GM12892 (cell line): ENCODE measurements around the gene IFNGR1. TPM values are rescaled to one million over a fixed set of nuclear protein-coding genes. Genes with fewer than 3 reads are reported as not detected.

Experiments
- DNase-seq: peaks from one replicate; pipeline ENCODE4 v3.0.0; 2011; ENCODE audit not compliant: insufficient read length
- FAIRE-seq: peaks from 2 replicates; lab custom pipeline; 2011; peaks lifted over from hg19 to GRCh38; lab: Jason Lieb, UNC
- POLR2A ChIP-seq: IDR thresholded peaks from 2 replicates; pipeline ENCODE4 v1.6.1; 2011; ENCODE audit warnings: low read depth, low read length, control low read depth
- POLR2AphosphoS5 ChIP-seq: IDR thresholded peaks from 2 replicates; pipeline ENCODE4 v1.6.1; 2011; ENCODE audit warnings: low read depth, low read length, control low read depth
- TAF1 ChIP-seq: IDR thresholded peaks from 2 replicates; pipeline ENCODE4 v1.6.1; 2011; ENCODE audit warnings: low read depth, mild to moderate bottlenecking, control low read depth, low read length, borderline replicate concordance
- polyA plus RNA-seq: library from polyadenylated mRNA; unstranded; fragments of >200 nt; gene quantifications from one replicate; pipeline ENCODE4 v1.2.1, GENCODE V29; 2012; ENCODE audit warnings: missing spikeins, inconsistent platforms; ENCODE audit not compliant: missing spikeins

The IFNGR1 gene
- 67.3 TPM for polyA plus RNA-seq

DNA sequence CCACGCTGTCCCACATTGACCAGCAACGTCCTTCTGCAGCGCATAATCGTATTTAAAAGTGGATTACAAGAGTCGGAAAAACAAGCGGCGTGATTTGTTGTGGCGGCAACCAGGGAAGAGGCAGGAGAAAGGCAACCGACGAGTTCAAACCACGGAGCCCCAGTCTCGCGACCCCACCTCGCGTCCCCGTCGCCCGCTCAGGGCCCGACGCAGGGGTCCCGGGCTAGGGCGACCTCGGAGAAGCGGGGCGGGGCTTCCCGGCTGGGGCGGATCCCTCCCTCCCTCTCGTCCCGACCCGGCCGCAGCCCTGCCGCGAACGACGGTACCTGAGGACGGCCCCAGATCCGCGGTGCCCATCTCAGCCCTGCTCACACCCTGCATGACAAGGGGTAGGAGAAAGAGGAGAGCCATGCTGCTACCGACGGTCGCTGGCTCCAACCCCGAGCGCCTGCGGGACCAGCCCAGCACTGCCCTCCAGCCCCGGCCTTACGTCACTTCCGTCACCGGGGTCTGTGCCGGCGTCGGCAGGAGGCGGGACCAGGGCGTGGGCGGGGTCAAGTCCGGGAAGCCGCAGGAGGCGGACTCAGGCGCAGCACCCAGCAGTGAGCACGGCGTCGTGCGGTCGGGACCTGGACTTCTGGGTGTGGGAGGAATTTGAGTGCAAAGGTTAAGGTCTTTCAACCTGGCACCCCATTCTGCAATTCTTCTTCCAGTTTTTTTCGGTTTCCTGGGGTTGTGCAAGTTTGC lies at the start of gene IFNGR1:
IFNGR1 (minus strand) TSS at position 469 of the 747 bp plus-strand sequence; CDS start at position 411, 58 bp downstream.
- FAIRE-seq = peak; percentile 95
- peak; percentile 75 for DNase-seq
- TF ChIP-seq TAF1 (peak; percentile 67), POLR2A (peak; percentile 81), POLR2AphosphoS5 (peak; percentile 76)

DNA sequence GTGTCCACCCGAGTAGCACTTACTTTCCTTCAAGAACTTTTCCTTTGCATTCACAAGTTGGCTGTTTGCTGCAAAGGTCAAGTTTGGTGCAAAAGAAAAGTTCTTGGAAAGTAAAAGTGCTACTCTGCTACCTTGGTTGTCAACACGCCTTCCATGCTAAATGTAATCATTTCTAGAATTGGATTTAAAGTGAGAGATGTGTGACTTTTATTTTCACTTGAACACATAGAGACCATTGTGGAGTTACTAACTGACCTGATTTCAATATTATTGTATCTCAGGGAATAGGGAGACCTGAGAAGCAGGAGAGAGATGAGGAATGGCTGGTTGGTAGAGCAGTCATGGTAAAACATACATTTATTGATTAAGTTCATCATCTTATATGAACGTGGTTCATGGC lies 49.7 kb upstream of the IFNGR1 start:
- no peak for DNase-seq
- no peak for FAIRE-seq
- no peak for TF ChIP-seq POLR2A
- TF ChIP-seq POLR2AphosphoS5 = no peak
- no peak for TF ChIP-seq TAF1

DNA sequence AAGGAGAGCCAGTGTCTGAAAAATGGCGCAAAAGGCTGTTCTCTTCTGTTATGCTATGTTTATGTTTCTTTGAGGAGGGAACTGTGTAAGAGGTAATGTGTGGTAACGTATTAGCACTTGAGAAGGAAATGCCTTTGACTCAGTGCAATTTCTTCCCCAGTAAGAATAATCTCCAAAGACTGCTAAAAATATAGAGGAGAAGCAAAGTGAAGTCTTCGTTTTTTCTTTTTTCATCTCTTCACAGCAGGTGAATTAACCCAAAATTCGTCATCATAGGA lies 47.1 kb upstream of the IFNGR1 start:
- no peak for FAIRE-seq
- DNase-seq = no peak
- TF ChIP-seq POLR2AphosphoS5 (no peak), POLR2A (no peak), TAF1 (no peak)

DNA sequence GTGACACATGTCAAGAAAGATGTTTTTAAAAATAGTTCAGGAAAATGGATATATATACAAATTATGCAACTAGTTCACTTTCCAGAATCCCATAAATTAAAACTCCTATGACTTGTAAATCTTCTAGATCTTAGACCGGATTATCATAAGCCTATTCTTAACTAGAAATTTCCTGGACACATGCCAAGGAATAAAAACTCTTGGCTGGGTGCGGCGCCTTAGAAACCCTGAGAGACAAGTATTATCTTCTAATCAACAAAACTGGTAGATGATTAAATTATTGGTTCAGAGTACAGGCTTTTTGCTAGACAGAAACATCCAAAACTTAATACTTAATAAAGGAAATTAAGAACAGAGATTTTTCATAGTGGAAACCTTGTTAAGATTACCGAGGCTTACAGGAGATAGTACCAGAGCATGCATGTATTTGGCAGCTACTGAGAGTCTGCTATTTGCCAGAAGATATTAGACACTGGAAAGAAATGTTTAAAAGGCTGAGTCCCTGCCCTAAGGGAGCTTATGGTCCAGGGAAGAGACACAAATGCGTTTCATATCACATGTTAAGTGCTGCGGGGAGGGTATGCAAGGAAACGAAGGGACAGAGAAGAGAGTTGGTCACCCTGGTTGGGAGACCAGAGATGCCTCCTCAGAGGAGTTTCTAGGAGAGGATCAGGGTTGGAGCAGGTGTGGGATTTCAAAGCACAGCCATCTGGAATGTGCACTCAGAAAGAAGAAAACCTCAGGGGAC lies 46.5 kb upstream of the IFNGR1 start:
- no peak for DNase-seq
- FAIRE-seq = no peak
- TF ChIP-seq TAF1 (no peak), POLR2A (no peak), POLR2AphosphoS5 (no peak)

DNA sequence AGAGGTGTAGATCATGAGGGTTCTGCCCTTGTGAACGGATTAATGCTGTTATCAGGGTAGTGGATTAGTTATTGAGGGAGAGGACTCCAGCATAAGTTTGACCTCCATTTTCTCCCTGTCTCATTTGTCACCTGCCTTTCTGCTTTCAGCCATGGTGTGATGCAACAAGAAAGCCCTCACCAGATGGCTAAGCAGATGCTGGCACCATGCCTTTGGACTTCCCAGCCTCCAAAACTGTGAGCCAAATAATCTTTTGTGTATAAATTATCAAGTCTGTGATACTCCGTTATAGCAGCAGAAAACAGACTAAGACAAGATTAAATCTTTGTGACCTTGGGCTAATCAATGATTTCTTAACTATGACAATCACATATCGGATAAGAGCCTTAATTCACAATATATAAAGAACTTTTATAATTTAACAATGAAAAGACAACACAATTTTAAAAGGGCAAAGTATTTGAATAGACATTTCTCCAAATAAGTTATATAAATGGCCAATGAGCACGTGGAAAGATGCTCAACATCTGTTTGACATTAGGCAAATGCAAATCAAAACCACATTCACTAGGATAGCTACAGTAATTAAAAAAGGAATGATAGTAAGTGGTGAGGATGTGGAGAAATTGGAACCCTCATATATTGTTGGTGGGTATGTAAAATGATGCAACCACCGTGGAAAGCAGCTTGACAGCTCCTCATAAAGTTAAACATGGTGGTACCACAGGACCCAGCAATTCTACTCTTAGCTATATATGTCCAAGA lies 45.3 kb upstream of the IFNGR1 start:
- DNase-seq = no peak

DNA sequence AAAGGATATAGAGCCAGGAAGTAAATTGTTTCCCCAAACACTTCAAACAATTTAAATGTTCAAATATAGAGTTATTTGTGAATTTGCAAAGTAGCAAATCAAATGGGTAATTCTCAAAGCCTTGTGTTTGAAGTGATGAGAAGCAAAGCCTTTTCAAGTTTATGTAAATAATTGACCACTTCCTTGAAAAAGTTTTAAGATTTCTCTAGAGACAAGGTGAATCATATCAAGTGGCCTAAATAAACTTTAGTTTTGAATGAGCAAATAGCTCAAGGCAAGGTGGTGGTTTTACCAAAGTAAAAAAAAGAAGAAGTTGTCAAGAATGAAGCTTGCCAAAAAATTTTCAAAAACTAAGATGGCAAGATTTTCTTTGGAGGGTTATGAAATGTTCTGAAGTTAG lies 42.6 kb upstream of the IFNGR1 start:
- DNase-seq (no peak), FAIRE-seq (no peak)
- TF ChIP-seq POLR2A (no peak), TAF1 (no peak), POLR2AphosphoS5 (no peak)

More for the DNA sequence above, 45.3 kb upstream of the IFNGR1 start:
- FAIRE-seq = no peak
- TF ChIP-seq POLR2AphosphoS5 (no peak), POLR2A (no peak), TAF1 (no peak)

DNA sequence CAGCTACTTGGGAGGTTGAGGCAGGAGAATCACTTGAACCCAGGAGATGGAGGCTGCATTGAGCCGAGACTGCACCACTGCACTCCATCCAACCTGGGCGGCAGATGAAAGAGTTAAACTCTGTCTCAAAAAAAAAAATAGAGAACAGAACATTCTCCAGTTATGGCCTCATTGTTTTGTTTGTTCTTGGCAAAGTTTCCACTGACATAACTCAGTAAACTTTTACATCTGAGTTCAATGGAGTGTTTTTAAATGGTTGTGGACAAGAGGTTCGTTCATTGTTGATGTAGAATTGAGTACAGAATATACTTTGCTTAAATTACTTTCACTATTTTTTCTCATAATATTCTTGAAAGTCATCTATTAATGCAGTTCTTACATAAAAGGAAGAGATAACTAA lies 42.2 kb upstream of the IFNGR1 start:
- FAIRE-seq (no peak), DNase-seq (no peak)
- TF ChIP-seq POLR2A (no peak), TAF1 (no peak), POLR2AphosphoS5 (no peak)

DNA sequence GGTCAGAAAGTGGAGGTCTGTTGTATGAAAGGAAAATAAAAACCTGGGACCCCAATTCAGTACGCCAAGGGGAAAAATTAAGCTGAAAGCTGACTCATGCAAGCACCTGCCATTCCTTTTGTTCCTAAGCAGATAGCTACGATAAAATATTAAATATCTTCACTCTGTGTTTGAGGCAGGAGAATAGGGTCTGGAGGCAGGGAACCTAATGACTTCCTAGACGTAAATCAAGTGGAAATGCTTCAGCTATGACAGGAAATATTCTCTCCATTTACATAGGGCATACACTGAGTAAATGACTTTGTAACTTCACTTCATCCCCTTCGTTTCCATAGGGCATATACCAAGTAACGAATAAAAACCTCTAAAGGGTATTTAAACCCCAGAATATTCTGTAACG lies 41.0 kb upstream of the IFNGR1 start:
- TF ChIP-seq POLR2A (no peak), TAF1 (no peak), POLR2AphosphoS5 (no peak)
- FAIRE-seq (no peak), DNase-seq (no peak)

DNA sequence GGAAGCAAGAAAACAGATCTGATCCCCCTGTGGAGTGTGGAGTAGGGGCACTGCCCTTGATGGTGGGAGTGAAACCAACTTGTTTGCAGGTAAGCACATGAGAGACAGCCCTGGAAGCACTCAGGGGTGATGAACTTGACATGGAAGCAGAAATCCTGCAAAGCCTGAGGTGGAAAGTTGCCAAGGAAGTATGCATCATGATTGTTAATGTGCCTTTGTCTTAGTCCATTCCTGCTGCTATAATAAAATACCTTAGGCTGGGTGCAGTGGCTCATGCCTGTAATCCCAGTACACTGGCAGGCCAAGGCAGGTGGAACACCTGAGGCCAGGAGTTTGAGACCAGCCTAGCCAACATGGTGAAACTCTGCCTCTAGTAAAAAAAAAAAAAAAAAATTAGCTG lies 40.2 kb upstream of the IFNGR1 start:
- DNase-seq (no peak), FAIRE-seq (no peak)
- TF ChIP-seq POLR2AphosphoS5 = no peak
- no peak for TF ChIP-seq POLR2A
- TF ChIP-seq TAF1 = no peak

DNA sequence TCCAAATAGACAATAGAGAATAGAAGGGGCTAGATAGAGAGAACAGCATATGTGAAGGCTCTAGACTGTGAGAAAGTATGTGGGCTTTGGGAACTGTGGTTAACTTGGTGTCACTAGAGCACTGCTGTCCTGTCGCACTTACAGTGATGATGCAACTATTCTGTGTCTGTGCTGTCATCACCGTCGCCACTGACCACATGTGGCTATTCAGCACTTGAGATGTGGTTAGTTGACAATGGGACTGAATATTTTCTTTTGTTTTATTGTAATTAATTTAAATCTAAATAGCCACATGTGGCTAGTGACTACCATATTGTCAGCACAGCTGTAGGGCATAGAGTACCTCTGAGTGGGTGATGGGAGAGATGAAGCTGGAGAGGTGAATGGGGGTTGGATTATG lies 39.0 kb upstream of the IFNGR1 start:
- DNase-seq (no peak), FAIRE-seq (no peak)
- no peak for TF ChIP-seq POLR2A
- no peak for TF ChIP-seq POLR2AphosphoS5
- no peak for TF ChIP-seq TAF1
